IPS DF 19.7 (cell line): ENCODE measurements around the gene ZMYM3.

ENCODE experiments used
- DNase-seq: peaks from one replicate; pipeline ENCODE4 v3.0.0-alpha.2; 2013; ENCODE audit warnings: low read depth, low spot score

ZMYM3 gene

DNA sequence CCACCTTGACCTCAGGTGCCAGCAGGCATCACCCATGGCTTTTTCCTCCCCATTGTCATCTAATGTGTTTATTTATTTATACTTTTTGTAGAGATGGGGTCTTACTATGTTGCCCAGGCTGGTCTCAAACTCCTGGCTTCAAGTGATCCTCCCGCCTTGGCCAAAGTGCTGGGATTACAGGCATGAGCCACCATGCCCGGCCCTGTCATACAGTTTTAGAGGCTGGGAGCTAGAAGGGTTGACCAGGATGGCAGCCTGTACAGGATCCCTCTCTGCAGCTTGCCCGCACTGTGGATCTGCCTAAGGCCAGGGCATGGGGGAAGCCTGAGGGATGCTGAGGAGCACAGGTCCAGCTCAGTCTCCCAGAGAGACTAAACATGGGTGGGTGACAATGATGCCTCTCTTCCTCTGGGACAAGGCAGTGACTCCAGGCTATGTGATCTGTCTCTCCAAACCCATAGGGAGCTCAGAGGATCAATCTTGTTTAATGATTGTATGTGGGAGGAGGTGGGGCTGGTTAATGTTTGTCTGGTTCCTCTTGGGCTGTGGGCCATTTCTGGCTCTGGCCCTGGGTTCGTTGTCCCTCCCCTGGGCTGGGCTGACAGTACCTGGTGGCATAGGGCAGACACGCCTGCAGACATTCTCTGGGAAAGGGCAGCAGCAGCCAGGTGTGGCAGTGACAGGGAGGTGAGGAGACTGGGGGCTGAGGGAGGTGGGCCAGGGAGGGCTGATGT, 39.2 kb downstream of the ZMYM3 start:
- DNase-seq = no peak

GRCh38 chrX:71214152-71214551, 39.8 kb downstream of the ZMYM3 start:
- no peak for DNase-seq

GRCh38 chrX:71212536-71212935, 41.4 kb downstream of the ZMYM3 start:
- DNase-seq = no peak

GRCh38 chrX:71210816-71211215, 43.1 kb downstream of the ZMYM3 start:
- DNase-seq = no peak

DNA sequence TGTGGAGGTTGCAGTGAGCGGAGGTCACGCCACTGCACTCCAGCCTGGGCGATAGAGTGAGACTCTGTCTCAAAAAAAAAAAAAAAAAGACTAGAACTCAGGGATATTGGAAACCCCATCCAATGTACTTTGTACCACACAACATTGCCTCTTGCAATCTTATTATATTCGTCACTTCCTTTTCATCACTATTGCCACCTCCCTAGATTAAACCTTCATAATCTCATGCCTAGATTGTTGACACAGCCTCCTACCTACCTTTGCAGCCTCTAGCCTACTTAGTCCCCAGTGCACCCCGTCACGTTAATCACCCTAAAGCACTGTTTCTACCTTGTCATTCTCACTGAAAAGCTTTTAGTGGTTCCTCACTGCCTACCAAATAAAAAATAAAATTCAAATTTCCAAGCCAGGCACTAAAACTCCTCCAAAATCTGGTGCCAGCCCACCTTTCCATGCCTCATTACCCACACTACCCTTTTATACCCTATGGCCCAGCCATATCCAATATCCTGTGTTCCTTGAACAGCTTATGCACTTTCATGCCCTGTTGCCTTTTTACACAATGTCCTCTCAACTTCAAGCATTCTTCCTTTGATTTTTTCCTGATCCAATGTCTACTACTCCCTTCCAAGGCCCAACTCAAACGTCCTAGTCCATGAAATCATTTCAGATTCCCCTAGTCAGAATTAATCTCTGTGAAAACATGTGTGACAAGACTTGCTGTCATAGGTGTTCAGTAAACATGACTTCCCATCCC, 54.5 kb downstream of the ZMYM3 start:
- DNase-seq = no peak

- no peak for DNase-seq
Observed at GRCh38 chrX:71198066-71198465, 55.9 kb downstream of the ZMYM3 start.

- DNase-seq = no peak
Observed at GRCh38 chrX:71195964-71196649, 57.8 kb downstream of the ZMYM3 start.

DNA sequence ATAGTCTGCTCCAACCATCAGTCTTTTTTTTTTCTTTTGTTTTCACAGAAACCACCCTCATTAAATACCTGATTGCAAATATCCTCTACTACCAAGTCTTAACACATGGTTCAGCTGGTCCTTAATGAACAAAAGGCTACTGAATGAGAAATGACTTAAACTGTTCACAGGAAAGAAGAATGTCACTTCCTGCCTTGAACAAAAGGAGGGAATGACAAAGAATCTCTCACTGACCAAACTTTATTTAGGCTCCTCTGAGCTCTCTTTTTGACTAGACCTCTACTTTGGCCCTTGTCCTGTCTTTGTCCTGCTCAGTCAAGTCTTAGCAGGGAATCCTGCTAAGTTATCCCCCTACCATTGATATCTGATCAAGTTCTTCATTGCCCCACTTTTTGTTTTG, 62.7 kb downstream of the ZMYM3 start:
- no peak for DNase-seq
